Measurements from ENCODE around the gene RFX4.

Gene RFX4

DNA sequence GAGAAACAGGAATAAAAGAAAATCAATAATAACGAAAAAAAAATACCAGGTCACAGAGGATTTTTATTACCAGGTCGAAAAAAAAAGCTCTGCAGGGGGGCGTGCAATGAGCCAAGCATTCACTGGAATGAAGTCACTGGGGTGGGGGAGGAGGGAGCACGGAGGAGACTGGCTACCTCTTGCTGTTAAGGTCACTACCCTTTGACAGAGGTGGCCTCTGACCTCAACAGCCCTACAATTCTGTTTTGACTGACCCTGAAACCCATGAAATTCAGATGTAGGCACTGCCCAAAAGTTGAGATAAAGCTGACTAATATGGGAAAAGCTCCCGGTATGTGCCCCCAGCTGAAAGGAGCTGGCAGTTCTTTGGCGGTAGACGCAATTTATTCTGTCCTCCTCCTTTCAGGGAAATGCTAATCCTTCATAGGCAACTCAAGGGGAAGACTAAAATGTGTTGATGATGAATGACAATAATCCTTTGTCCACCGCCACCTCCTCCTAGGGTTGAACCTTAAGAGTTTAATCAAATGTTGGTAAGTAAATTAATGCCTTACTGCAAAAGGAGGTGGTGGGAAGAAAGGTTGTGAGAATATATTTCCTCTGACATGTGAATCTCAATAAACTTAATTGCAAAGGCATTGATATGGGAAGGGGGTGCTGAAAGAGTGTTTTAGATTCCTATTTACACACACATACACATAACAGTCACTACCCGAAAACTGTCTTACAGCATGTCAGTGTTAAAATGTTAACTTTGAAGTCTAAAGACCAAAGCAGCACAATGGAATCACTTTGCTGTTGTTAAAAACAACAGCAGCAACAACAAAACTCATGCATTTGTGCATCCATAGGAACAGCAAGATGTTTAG lies 185.4 kb downstream of the RFX4 start:
- DNase-seq, result peak; percentile 79

DNA sequence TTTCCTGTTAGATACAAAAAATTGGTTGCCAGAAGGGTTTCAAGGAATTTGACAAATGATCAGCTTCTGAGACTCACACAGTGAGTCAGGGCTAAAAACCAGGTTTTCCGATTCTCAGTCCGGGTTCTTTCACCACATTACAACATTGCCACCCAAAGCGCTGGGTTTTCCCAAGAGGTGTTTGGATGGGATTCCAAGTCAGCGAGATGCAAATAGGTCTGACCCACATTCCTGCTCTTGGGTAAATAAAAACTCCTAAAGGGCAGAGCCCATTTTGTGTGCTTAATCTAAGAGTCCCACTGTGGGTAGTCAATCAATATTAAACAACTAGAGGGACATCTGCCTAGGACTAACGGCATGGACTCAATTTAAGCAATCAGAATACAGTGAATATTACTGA lies 186.3 kb downstream of the RFX4 start:
- DNase-seq, result peak; percentile 14

DNA sequence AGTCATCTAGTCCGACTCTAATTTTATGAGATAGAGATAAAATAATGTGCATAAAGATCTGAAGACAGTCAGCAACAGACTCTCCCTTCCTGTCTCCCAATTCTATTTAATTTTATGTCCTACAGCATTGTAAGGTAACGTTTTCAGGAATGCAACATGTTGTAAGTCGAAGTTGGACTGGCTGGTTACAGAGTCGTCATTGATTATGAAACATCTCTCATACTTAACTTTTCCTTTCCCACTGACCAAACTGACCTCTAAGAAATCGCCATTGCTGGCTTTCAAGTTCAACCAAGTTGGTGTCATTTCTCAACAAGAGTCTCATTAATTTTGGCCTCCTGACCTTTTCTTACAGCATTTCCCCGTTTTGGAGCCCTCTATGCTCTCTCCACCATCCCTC lies 186.7 kb downstream of the RFX4 start:
- no peak for DNase-seq

DNA sequence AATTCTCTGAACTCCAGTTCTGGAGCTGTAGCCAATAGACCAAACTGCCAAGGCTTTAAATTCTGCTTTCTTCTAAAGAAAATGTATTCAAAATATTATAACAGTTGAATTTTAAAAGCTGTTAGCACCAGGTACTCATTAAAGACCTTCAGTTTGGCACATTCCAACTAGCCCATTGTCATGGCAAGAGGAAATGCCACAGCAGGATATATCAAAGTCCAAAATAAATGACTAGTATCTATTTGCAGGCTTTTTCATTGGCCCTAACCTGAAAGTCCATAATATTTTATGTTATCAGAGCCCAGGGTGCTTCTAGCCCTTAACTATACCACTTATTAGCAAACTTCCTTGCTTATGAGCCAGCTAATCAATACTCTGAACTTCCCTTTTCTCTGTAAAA lies 188.6 kb downstream of the RFX4 start:
- DNase-seq, result no peak

DNA sequence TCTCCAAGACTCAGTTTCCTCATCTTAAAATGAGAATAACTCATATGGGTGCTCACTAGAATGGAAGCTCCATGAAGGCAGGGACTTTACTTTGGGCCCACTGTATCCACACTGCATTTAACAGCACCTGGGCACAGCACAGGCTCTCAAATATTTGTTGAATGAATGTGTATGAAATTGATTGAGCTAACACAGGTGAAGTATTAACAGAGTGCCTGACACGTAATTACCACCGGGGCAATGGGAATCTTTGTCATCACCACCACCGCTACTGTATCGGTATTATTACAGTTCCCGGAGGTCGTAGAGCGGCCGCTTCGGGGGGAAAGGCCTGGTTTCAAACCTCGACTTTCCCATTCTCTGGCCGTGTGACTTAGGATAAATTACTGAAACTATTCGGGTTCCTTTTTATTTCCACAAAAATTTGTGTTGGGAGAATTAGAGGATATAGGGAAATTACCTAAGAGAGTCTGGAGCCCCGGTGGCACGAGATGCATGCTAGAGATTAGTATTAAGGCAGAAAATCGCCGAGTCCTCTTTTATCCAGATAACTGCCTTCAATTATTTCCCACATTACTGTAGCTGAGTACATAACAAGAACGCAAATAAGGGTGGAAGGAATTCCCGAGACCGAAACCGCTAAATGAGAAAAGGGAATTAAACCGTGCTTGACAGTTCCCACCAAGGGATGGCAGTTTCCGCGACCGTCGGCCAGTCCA lies 190.6 kb downstream of the RFX4 start:
- peak; percentile 25 for DNase-seq

DNA sequence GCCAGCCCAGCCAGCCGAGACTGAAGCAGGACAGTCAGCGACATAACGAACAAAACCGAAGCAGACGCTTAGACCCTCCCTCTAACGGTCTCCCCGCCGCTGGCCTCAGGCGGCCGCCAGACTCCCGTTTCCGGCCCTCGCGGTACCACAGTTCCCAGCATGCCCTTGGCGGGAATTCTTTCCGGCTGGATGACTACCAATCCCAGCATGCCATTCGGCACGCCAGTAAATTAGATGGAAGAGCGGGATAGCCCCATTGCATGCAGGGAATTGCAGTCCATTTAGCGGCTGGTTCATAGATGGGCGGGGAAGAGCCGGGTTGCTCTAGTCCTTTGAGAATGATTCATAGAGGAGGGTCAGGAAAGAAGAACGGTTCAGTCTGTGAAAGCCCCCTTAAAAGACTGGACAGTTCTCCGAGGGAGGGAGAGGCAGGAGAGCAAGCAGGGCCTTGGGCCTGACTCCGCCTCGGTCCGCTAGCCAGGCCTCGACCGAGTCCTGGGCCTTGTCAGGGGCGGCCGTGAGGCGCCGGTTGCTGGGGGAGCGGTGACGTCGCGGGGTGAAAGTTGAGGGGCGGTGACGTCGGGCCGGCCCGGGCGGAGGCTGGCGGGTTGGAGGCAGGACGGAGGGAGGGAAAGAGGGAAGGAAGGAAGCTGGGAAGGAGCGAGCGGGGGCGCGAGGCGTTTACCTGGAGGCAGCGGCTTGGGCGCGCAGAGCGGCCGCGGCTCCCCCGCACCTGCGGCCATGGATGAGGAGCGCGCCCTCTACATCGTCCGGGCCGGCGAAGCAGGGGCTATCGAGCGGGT lies 191.4 kb downstream of the RFX4 start, which contains the start of gene RIC8B:
Gene RIC8B, plus strand, starts transcription at position 678 of the 803 bp plus-strand sequence. Its CDS starts 64 bp downstream, at position 742.
- peak; percentile 99 for DNase-seq

DNA sequence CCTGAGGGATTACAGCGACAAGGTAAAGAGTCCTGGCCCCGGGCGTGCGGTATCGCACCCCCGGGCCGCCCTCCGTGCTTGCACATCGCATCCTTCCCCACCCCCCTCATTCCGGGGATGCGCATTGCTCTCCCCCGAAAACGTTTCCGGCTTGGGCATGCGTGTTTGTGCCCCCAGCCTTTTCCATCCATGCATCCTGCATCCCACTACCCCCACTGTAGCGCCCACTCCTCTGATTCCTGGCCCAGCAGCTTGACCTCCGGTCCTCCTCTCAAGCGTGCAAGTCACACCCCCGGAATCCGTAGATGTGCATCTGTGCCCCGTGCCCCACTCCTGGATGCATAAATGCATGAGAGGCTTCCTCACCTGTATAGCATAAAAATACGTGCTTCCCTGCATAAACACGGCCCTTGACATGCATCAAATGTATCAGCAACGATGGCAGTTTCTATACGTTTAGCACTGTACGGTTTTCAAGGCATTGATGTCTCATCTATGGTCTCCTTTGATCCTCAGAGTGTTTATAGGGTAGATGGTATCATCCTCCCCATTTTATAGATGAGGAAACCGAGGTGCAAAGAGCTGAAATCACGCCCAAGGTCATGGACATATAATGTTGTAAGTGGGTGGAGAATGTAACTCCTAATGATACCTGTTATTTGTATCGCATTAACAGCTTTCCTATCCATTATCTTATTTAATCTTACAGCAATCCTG lies 192.2 kb downstream of the RFX4 start:
- no peak for DNase-seq

DNA sequence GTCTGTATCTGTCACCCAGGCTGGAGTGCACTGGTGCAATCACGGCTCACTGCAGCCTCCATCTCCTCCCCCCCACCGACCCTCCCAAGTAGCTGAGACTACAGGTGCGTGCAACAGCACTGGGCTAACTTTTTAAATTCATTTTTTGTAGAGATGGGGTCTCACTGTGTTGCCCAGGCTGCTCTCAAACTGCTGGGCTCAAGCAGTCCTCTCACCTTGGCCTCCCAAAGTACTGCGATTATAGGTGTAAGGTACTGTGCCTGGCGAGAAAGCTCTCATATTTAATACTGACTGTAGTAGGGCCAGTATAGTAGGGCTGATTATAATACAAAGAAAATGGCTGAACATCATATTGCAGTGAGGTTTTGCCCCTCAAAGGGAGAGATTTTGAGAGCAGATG lies 194.1 kb downstream of the RFX4 start:
- no peak for DNase-seq

DNA sequence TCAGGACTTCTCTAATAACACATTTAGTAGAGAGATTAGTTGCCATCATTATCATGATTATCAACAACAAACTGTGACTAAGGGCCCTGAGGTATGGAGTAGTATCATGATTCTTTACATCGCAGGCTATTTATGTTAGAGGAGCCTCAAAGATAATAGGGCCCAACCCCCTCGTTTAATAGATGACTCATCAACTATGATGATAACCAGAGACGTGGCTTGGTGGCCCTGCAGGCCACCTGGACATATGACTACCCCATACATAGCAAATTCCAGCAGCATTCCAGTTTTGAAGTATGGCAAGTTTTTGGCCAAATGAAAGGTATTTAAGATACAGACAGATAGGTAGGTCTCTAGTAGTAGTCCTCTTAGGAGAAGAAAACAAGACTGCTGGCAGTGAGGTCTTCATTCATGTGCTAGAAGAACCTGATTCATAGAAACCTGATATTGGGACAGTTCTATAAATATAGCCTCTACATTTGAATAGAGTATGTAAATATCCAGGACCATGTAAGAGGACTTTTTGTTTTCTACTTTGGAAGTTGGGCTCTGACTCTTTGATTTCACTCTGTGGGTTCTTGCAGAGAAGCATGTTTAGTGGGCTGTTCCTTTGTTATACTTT lies 197.3 kb downstream of the RFX4 start:
- DNase-seq, result peak; percentile 52

DNA sequence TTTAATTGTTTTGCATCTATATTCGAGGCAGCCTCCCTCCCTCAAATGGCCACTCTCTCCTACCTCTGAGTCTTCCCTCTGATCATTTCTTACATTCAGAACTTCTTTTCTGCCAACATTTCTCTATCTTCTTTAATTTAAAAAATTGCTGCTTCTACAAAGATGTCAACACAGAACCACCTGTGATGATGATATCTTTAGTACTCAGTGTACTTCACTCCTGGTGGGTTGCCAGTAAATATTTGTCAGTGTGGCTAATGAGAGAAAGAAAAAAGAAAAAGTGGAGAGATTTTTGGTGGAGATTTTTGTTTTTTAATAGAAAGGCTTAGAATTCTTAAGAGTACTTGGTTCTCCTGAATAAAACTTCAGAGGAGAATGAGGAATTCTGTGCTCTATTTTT lies 199.8 kb downstream of the RFX4 start:
- DNase-seq, result no peak

DNA sequence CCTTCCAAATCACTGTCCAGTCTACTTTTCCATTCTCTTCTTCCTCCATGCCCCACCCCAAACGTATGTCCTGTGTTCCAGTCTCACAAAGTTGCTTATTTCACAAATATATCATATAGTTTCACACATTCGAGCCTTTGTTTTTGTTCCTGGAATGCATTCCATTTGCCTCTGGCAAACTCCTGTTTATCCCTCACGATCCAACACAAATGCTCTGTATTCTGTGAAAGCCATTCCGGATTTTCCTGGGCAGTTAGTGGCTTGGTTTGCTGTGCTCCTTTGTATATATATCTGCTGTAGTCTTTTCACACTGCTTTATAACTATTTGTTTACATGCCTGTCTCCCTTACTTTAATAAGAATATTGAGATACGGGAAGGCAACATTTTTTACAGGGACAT lies 200.7 kb downstream of the RFX4 start:
- no peak for DNase-seq

DNA sequence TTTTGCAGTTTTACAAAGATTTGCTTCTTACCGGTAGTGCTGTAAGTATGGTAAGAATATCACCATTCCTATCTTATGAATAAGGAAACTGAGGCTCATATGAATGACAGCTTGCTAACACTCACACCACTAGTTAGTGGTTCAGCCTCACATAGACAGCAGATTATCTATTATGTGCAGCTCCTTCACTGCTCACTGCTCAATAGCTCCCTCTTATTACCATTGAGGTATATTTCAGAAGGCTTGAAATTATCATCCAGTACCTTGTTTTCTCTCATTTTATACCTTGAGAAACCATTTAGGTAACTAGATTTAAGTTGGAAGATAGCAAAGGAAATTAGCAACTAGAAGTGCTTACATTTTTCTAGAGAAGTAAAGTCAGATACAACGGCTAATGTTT lies 207.2 kb downstream of the RFX4 start:
- no peak for DNase-seq

DNA sequence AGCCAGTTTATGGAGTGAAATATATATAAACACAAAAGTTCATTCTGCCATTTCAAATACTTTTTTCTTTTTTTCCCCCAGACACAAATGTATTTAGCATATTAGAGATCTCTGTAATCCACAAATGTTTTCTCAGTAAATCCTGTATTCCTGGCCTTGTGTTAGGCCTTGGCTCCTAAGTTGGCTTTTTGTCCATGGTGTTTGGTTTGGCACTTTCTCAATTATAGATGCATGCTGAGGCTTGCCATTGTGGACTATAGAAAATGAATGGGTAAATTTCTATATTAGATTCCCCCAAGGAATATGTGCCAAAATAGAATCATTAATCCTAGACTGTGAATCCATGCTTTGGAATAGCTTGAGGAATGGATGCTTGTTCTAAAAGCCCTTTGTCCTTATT lies 208.7 kb downstream of the RFX4 start:
- peak; percentile 74 for DNase-seq

DNA sequence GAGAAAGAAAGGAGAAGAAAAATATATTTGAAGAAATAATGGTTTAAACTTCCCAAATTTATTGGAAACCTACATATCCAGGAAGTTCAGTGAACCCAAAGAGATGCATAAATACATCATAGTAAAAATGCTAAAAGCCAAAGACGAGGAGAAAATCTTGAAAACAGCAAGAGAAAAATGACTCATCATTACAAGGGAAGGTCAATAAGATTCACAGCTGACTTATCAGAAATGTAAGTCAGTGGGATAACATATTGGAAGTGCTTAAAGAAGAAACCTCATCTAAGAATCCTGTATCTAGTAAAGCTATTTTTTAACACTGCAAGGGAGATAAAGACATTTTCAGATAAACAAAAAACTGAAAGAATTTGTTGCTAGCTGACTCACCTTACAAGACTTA lies 211.6 kb downstream of the RFX4 start:
- no peak for DNase-seq

DNA sequence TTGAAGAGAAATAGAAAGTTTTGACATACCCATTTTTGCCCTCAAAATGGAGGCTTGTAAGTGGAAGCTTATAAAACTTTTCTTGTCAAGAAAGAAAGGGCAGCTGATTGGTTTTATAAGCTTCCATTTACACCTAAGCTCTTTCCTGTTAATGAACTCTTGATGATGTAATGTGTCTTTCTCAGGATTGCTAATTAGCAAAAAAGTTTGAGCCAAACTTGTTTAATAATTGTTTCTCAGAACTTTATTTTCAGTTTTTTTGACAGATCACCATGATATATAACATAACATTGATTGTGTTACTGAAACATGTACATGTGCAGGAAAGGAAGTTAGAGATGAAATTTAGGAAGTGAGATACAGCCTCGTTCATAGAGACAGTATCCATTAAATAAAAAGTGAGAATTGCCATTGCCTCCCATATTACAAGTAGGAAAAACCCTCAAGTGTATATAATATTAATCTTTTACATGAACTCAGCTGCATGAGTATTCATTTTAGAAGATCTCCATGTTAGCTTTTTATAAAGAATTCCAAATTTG lies 218.4 kb downstream of the RFX4 start:
- no peak for DNase-seq

DNA sequence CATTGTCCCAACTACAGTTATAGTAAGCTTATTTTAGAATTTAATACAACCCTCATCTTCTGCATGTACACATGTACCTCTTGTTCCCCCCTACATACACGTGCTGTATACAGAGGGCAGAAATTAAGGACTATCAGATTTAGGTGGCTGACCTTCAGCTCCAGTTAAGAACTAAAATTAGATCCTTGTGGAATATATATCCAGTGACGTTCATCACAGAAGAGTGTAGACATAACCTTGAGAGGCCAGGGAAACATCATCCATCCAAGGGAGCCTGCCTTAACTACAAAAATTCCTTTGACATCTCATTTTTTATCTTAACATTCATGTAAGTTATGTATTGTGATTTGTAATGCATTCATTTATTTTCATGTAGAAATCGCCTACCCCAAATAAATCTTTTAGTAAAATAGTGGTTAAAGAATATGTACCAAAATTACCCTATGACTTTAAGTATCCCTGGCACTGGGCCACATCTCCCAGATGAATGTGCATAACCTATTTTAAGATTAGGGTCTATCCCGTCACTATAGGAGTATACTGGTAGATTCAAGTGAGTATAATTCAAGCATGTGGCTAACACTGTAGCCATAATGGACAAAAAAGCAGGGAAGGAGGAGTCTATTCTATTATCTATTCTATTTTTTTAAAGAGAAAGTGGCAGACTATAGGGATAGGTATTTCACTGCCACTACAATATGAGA lies 219.2 kb downstream of the RFX4 start:
- no peak for DNase-seq

DNA sequence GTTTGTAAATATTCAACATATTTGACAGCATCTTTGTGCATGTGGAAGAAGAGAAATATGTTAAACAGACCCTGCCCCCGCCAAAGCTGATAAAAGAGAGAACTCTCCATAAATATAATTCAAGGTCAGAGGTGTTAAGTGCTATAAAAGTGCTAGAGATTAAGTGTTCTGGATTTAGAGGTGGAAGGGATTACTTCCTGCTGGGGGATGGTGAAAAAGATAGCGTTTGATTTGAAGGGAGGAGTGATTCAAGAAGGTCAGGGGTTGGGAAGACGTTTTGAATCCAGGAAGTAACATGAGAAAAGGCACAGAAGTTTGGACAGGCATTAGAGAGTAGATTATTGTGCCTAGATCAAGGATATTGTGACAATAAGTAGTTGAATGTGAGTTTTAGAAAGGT lies 221.9 kb downstream of the RFX4 start:
- no peak for DNase-seq

Data from NCI-H146 (cell line).